ENCODE data around the gene HNRNPLL.
"Not testable (repeated sequence)": the region's sequence is repeated elsewhere in the genome, so short reads cannot be mapped to it uniquely, and the experiment has no call there.

The HNRNPLL gene

DNA sequence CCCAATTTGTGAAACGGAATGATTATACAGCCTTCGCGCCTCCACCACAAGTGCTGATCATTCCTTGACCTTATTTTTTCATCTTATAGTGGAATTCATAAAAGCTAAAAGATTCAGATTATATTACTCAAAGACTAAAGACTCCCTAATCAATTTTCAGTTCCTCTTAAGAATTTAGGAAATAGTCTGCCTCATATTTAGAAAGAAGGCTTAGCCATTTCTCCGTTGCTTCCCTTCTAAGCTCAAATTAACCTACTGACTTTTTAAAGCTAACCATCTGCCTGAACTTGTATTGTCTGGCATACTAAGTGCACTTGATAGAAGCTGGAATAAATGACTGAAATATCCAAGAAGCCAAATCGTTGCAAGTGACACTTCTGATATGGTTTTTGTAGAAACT lies 44.7 kb downstream of the HNRNPLL start:
- in situ Hi-C loops (cut with HindIII; ENCODE audit: low sequenced_read_pairs) = no loop called here

DNA sequence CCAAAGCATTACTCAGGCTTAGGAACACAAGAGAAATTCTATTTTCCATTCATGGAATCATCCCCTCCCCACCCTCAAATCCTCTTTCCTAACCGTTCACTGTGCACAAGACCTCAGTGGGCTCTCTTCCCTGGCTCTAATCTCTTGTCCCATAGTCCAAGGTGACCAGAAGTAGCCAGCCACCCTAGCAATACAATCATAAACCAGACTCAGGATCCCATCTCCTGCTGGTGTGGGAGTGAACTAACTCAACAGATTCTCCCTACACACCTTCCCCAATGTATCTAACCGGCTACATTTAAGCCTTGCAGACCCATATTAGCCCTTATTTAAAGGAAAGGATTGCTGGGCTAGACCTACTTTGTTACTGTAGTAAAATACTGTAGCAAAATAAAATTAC lies 45.5 kb downstream of the HNRNPLL start:
- in situ Hi-C loops (cut with HindIII; ENCODE audit: low sequenced_read_pairs) = no loop called here

DNA sequence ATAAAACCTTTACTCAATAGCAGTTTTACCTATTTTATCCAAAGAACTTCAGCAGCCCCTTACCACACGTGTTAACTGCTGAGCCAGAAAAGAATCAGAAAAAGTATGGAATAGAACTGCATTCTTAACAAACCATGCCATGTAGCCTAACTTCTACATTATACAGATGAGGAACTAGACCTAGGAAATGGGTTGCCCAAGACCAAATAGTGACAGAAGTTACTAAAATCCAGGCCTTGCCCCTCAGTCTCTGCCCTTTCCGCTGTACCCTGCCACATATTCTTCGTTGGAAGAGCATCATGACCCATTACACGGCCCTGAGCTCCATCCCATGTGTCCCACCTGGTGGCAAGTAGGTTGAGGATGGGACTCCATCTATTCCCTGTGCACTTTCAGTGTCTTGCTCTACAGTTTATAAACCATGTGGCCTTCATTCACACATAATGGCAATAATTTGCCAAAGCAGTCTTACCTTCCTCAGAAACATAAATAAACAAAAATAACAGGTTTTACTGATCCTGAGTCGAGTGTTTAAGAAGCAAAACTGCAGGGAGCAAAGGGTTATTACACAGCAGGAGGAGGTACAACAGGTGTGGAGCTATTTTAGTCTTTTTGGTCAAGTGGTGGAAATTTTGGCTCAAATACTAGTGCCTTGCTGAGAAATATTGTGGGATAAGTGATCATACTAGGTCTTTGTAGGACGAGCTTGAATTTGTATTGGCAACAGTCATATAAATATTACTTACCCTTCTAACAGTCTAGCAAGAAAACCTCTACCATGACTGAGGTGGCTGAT lies 46.5 kb downstream of the HNRNPLL start:
- in situ Hi-C loops (cut with HindIII; ENCODE audit: low sequenced_read_pairs) = no loop called here

DNA sequence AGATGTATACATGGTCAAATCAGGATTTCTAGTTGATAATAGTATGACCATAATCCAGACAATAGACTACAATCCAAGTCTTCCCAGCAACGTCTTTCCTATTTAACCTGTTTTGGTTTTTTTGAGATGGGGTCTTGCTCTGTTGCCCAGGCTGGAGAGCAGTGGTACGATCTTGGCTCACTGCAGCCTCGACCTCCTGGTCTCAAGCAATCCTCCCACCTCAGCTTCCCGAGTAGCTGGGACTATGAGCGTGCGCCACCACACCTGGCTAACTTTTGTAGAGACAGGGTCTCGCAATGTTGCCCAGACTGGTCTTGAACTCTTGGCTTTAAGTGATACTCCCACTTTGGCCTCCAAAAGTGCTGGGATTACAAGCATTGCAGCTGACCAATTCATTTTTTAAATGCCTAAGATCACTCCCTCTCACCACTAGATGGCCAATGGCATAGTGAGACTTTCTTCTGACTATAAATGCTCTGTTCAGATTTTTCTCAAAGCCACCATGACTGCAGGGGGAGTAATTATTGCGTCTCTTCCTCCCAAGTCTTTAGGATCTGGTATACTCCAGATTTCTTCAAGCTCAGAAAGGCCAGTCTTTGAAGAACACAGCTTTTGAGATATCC lies 47.6 kb downstream of the HNRNPLL start:
- in situ Hi-C loops (cut with HindIII; ENCODE audit: low sequenced_read_pairs) = no loop called here

DNA sequence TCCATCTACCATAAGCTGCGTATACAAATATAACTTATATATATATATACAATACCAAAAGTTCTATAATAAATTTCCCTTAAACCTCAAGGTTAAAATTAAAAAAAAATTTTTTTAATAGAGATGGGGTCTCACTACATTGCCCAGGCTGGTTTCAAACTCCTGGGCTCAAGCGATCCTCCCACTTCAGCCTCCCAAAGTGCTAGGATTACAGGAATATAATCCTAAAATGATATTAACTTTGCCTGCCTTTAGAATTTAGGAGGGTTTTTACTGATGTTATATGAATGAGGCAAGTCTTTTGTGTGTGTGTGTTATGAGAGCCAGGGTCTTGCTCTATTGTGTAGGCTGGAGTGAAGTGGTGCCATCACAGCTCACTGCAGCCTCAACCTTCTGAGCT lies 49.2 kb downstream of the HNRNPLL start:
- in situ Hi-C loops (cut with HindIII; ENCODE audit: low sequenced_read_pairs) = no loop called here

DNA sequence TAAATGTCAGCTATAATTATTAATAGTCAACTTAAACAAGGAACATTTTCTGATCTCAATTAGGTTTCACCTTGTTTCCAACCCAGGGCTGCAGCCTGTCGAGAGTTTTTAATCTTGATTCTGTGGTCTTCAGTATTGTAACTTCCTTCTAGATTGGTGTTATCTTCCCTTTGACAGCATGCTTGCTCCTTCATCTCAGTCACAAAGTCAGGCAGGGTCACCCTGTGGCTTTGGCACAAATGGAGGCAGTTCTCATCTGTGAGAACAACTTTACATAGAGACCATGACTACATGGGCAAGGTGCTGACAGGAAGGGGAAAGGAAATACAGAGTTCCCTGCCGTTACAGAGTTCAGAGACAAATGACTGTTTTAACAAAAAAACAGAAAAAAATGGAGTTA lies 50.5 kb downstream of the HNRNPLL start:
- in situ Hi-C loops (cut with HindIII; ENCODE audit: low sequenced_read_pairs) = no loop called here

DNA sequence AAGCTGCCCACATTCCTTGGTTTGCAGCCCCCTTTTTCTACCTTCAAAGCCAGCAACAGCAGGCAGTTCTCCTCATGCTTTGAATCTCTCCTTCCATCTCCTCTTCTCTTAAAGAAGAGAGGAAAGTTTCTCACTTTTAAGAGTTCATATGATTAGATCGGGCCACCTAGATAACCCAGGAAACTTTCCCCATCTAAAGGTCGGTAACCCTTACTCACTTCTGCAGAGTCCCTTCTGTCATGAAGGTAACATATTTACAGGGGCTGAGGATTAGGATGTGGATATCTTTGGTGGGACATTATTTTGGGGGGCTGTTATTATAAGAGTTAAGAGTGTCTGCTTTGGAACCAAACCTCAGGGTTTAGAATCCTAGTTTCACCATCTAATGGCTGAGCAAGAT lies 51.0 kb downstream of the HNRNPLL start:
- in situ Hi-C loops (cut with HindIII; ENCODE audit: low sequenced_read_pairs) = no loop called here

DNA sequence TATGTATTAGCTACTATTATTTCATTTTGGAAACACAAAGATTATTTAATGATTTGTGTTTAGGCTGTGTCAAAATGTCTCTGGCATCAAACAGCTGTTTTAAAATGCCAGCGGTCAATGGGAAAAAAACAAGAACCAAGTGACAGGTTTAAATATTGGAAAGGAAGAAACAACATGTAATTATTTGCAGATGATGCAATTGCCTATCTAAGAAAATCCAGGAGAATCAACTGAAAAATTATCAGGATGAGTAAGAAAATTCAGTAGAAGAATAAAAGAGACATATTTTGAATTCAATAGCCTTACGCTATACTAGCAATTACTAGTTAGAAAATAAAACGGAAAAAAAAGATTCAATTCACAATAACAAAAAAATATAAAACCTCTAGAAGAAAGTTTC lies 51.6 kb downstream of the HNRNPLL start:
- in situ Hi-C loops (cut with HindIII; ENCODE audit: low sequenced_read_pairs) = no loop called here

DNA sequence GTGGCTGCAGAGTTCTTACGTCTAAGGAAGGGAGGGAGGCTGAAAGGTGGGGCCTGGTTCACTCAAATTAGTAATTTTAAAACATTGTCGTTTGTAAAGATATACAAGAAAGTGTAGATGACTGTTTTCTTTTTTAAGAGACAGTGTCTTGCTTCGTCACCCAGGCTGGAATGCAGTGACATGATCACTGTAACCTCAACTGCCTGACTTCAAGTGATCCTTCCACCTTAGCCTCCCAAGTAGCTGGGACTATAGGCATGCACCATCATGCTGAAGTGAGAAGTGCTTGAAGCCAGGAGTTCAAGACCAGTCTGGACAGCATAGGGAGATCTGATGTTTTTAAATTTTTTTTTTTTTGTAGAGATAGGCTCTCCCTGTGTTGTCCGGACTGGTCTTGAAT lies 52.9 kb downstream of the HNRNPLL start:
- in situ Hi-C loops (cut with HindIII; ENCODE audit: low sequenced_read_pairs) = no loop called here

DNA sequence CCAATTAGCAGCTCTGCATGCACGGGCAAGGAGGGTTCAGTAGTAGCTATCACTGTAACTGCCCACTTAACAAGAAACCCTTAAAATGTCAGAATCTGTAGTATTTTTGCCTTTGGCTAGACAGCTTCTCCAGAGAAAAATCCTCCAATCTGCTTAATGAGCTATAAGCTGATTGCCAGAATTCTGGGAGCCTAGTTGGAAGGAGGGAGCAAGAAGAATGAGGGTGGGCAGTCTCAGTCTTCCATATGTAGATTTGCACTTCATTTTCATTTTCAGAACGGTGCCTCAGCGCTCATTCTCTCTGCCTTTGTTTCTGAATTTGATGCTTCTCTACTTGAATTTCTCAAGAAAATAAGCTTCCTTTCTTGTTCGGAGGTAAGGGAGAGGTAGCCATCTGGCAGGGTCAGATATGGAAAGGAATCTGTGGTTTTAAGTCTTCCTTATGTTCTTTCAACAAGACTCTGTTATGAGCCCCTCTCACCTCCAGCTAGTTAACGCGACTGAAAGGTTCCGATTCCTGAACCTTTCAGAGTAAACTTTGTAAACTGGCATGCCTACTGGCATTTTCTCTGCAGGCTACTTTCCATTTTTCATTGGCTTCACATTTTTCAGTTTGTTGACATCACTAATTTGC lies 53.5 kb downstream of the HNRNPLL start:
- in situ Hi-C loops (cut with HindIII; ENCODE audit: low sequenced_read_pairs) = no loop called here

DNA sequence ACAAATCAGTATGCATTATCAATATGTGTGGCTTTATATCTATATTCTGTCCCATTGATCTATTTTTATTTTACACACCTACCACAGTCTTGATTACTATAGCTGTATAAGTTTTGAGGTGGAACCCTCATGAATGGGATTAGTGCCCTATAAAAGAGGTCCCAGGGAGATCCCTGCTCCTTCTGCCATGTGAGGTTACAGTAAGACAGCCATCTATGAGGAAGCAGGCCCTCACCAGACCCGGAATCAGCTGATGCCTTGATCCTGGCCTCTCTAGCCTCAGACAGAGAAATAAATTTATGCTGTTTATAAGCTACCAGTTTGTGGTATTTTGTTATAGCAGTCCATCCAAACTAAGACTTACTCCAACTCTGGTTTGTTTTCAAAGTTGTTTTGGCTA lies 54.9 kb downstream of the HNRNPLL start:
- in situ Hi-C loops (cut with HindIII; ENCODE audit: low sequenced_read_pairs) = no loop called here

DNA sequence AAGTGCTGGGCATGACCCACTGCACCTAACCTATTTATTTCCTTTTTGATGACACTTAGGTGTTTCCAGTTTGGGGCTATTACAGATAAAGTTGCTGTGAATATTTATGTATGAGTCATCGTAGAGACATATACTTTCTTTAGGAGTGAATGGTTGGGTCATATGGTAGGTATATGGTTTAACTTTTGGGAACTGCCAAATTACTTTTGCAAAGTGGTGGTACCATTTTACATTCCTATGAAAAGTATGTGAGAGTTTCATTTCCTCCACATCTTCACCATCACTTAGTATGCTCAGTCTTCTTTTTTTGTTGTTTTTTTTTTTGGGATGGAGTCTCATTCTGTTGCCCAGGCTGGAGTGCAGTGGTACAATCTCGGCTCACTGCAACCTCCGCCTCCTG lies 56.1 kb downstream of the HNRNPLL start:
- in situ Hi-C loops (cut with HindIII; ENCODE audit: low sequenced_read_pairs) = no loop called here

DNA sequence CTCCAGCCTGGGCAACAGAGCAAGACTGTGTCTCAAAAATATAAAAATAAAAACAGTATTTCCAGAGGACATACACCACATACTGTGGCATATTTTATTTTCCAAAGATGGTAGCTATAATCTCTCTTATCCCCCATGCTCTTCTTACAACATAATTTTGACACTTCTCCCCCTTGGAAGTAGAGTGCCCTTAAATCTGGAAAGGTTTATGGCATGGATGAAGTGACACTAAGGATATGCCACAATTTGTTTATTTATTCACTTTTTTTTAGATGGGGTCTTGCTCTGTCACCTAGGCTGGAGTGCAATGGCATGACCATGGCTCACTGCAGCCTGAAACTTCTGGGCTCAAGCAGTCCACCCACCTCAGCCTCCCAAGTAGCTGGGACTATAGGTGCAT lies 56.7 kb downstream of the HNRNPLL start:
- in situ Hi-C loops (cut with HindIII; ENCODE audit: low sequenced_read_pairs) = no loop called here

DNA sequence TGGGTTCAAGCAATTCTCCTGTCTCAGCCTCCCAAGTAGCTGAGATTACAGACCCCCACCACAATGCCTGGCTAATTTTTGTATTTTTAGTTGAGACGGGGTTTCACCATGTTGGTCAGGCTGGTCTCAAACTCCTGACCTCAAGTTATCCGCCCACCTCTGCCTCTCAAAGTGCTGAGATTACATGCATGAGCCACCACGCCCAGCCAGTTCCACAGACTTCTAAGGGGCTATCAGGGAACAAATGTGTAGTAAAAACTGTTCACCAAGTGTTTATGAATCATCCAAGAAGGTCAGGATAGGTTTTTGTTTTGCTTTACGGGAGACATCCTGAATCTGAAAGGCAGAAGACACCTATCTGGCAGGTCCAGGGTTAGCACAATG lies 60.5 kb downstream of the HNRNPLL start:
- in situ Hi-C loops (cut with HindIII; ENCODE audit: low sequenced_read_pairs) = not testable (repeated sequence)

DNA sequence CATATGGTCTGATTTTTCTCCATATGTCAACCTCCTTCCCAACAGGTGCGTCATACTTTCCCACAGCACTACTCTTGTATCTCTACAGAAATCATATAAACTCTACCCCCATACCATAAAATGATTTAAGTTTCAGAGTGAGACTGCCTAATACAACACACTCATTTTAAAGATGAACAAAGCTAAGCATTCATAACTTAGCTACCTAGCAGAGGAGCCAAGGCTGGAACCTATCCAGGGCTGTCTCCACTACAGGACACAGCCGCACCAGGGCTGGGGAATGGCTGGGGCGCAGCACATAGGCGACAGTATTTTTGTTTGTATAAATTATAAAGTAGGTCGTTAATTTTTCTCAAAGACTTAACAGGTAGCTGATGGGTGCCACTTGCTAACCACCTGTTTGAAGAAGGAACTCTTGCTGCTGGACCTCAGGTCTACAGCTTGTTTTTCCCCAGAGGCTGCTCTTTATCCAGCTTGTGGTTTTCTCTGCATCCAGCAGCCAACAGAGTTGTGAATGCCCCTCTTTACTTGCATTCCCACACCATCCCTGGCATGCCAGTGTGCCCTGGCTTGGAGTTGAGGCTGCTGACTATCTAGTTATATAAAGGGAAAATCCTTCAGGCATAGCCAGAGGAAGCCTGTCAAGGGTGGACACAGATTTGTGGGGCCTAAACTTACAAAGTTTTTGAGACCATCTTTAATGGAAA lies 62.0 kb downstream of the HNRNPLL start:
- in situ Hi-C loops (cut with HindIII; ENCODE audit: low sequenced_read_pairs) = no loop called here

DNA sequence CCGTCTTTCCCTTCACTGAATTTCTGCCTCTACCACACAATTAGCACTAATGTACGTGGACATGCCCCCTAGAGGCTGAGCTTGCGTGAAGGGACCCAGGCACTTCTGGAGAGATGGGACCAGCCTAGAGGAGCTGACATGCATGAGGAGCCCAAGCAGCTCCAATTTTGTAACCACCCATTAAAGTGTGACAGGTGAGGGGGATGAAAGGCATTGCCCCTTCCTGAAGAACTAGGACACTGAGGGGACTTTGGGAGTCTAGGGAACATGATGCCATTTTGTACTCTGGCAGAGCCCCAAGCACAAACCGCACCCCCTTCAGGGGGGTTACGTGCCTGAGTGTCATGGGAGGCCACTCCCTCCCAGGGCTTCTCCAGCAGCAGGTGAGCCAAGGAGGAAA lies 63.6 kb downstream of the HNRNPLL start:
- in situ Hi-C loops (cut with HindIII; ENCODE audit: low sequenced_read_pairs) = no loop called here

DNA sequence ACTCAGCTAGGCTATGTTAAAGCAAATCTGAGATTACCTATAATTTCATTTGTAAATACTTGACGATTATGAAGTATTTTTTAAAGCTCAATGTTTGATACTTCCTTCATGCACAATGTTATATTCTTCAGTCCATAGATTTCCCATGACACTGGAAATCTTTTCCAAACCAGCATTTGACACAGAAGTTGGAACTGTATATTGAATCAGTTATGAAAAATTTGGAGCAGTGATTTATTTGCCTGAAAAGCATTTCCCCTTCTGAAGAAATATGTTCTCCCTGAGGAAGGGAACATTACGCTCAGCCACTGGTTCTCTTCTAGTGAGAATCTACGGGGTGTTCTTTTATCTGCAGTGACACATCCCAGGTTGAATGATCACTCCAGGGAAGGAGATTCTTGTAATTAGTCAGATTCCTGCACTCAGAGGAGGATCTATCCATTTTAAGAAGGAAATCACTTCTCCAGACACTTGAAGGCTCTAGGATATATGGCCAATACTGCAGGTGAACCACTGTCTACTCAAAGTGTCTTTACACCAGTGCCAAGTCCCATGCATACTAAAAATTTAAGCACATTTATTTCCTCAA lies 64.7 kb downstream of the HNRNPLL start:
- in situ Hi-C loops (cut with HindIII; ENCODE audit: low sequenced_read_pairs) = no loop called here

DNA sequence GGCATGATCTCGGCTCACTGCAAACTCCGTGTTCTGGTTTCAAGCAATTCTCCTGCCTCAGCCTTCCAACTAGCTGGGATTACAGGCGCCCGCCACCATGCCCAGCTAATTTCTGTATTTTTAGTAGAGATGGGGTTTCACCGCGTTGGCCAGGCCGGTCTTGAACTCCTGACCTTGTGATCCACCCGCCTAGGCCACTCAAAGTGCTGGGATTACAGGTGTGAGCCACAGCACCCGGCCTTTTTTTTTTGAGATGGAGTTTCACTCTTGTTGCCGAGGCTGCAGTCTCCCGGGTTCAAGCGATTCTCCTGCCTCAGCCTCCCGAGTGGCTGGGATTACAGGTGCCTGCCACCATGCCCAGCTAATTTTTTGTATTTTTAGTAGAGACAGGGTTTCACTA lies 65.4 kb downstream of the HNRNPLL start:
- in situ Hi-C loops (cut with HindIII; ENCODE audit: low sequenced_read_pairs) = not testable (repeated sequence)

DNA sequence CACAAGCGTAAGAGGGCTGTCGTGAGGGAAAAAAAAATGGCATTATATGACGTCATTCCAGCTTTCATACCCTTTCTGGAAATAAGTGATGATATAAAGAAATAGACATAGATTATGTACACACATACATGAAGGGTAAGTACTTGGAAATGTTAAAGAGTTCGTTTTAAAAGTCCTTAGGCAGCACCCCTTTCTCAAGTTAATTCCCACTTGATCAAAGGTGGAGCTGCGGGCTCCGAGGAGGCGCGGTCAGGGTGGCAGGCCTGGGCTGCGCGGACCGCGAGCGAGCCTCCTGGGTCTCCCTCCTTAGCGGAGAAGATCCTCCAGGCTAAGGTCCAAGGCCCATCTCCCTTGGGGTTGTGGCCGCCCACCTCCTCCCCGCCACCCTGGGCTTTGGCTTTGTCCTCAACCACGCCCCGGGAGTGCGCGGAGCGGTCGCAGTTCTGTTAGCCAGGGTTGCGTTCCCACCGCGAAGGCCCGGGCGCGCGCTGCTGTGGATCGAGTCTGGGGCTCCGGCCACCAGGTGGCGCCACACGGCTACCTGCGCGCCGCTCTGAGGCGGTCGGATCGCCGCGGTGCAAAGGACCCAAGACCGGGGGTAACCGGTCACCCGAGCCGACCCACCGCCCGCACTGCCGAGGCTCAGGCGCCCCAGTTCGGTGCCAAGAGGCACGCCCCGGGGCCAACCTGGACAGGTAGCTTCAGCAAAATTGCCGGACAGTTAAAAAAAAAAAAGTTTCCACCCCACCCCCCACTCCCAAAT lies 66.8 kb downstream of the HNRNPLL start:
- in situ Hi-C loops (cut with HindIII; ENCODE audit: low sequenced_read_pairs) = no loop called here

DNA sequence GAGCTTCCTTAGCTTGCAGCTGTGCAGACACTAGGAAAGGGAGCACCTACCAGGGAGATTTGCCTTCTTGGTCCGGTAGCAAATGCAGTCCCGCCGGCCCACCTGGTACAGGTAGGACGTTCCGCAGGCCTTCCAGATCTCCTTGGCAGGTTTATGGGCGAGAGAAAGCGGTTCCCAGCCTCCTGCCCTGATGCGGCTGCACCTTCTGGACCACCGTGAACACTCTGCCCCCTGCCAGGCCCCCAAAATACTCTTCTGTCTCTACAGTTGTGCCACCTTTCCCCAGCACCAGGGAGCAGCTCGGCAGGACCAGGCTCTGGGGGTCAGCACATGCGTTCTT lies 67.4 kb downstream of the HNRNPLL start:
- in situ Hi-C loops (cut with HindIII; ENCODE audit: low sequenced_read_pairs) = no loop called here
